Epithelial cell of esophagus (primary cell): ENCODE measurements around the gene PRUNE2.
A peak's percentile ranks its signal among the peaks of the same experiment; 100 is the strongest.
"Not testable (repeated sequence)": the region's sequence is repeated elsewhere in the genome, so short reads cannot be mapped to it uniquely, and the experiment has no call there.

Experiments used
- DNase-seq: peaks from one replicate; pipeline ENCODE4 v3.0.0; 2010; ENCODE audit warnings: low read depth
- H3K4me3 ChIP-seq: 2 replicates; pipeline ENCODE4 v1.5.1; 2011; ENCODE audit warnings: mild to moderate bottlenecking, low read length, control low read depth
- CTCF ChIP-seq: IDR thresholded peaks from 2 replicates; pipeline ENCODE4 v1.5.1; 2011; ENCODE audit warnings: low read depth, mild to moderate bottlenecking, low read length, control low read depth, inconsistent platforms; ENCODE audit not compliant: insufficient read depth; ENCODE audit errors: missing control alignments

The PRUNE2 gene

GRCh38 chr9:76905791-76906646 lies at the start of gene PRUNE2:
PRUNE2 (minus strand) TSS chr9:76906114; CDS start chr9:76905963, 151 bp downstream.
- no peak for TF ChIP-seq CTCF
- peak; percentile 73 for DNase-seq
- peak within 1 kb of the TSS; percentile 5 for H3K4me3 ChIP-seq

GRCh38 chr9:76955406-76955805 lies 49.5 kb upstream of the PRUNE2 start:
- not testable (repeated sequence) for DNase-seq, H3K4me3 ChIP-seq

- TF ChIP-seq CTCF, result no peak
- H3K4me3 ChIP-seq, result no peak overlapping the region
- no peak for DNase-seq
Measured at GRCh38 chr9:76949865-76950264, 44.0 kb upstream of the PRUNE2 start.

GRCh38 chr9:76944011-76944410 lies 38.1 kb upstream of the PRUNE2 start:
- no peak overlapping the region for H3K4me3 ChIP-seq
- DNase-seq, result no peak
- no peak for TF ChIP-seq CTCF

- DNase-seq, result no peak
- H3K4me3 ChIP-seq, result no peak overlapping the region
- no peak for TF ChIP-seq CTCF
Measured at GRCh38 chr9:76943054-76943453, 37.1 kb upstream of the PRUNE2 start.

- DNase-seq, result no peak
- no peak overlapping the region for H3K4me3 ChIP-seq
- TF ChIP-seq CTCF, result no peak
Measured at GRCh38 chr9:76932757-76933156, 26.8 kb upstream of the PRUNE2 start.

- no peak for TF ChIP-seq CTCF
- no peak overlapping the region for H3K4me3 ChIP-seq
- no peak for DNase-seq
Measured at GRCh38 chr9:76932265-76932664, 26.4 kb upstream of the PRUNE2 start.
